SK-N-SH treated with all-trans-retinoic acid at 6 μM for 48 hours (cell line): ENCODE data around the gene DCAF5.

ENCODE experiments used
- ATAC-seq: fragments of 200-7000 bp; cut with Tn5 transposase; 3 replicates; pipeline ENCODE4 v1.9.1; 2020; ENCODE audit warnings: mild to moderate bottlenecking, moderate library complexity
- ARNTL ChIP-seq: fragments of 450-650 bp; formaldehyde crosslinking; IDR thresholded peaks from 2 replicates; pipeline ENCODE4 v1.5.0; 2020; ENCODE audit warnings: low read depth, mild to moderate bottlenecking, moderate library complexity, borderline replicate concordance
- BACH2 ChIP-seq: fragments of 250-450 bp; sonication (Bioruptor Pico); IDR thresholded peaks from 2 replicates; pipeline ENCODE4 v1.9.0; 2021; ENCODE audit warnings: mild to moderate bottlenecking, borderline replicate concordance
- CSDC2 ChIP-seq: fragments of 250-450 bp; sonication (Bioruptor Pico); IDR thresholded peaks from 2 replicates; pipeline ENCODE4 v1.5.0; 2020; ENCODE audit warnings: mild to moderate bottlenecking, moderate library complexity
- ESRRG ChIP-seq: fragments of 250-450 bp; sonication (Bioruptor Pico); IDR thresholded peaks from 2 replicates; pipeline ENCODE4 v1.6.1; 2021; ENCODE audit warnings: mild to moderate bottlenecking
- ISL1 ChIP-seq: fragments of 250-450 bp; sonication (Bioruptor Pico); IDR thresholded peaks from 2 replicates; pipeline ENCODE4 v2.1.2; 2022; ENCODE audit warnings: mild to moderate bottlenecking, moderate library complexity
- OSR1 ChIP-seq: fragments of 250-450 bp; sonication (Bioruptor Pico); IDR thresholded peaks from 2 replicates; pipeline ENCODE4 v1.8.0; 2022; ENCODE audit warnings: moderate library complexity, mild to moderate bottlenecking, inconsistent platforms
- RARB ChIP-seq: fragments of 250-450 bp; sonication (Bioruptor Pico); IDR thresholded peaks from 2 replicates; pipeline ENCODE4 v1.8.0; 2021; ENCODE audit warnings: mild to moderate bottlenecking, moderate library complexity
- TCF4 ChIP-seq: fragments of 250-450 bp; sonication (Bioruptor Pico); IDR thresholded peaks from 2 replicates; pipeline ENCODE4 v1.8.0; 2021; ENCODE audit warnings: mild to moderate bottlenecking, moderate library complexity, borderline replicate concordance
- ZC3H10 ChIP-seq: fragments of 250-450 bp; sonication (Bioruptor Pico); IDR thresholded peaks from 2 replicates; pipeline ENCODE4 v1.5.1; 2021; ENCODE audit warnings: mild to moderate bottlenecking, moderate library complexity
- ZFP3 ChIP-seq: fragments of 250-450 bp; sonication (Bioruptor Pico); IDR thresholded peaks from 2 replicates; pipeline ENCODE4 v1.5.0; 2020; ENCODE audit warnings: mild to moderate bottlenecking, moderate library complexity
- ZFP30 ChIP-seq: fragments of 450-650 bp; formaldehyde crosslinking; IDR thresholded peaks from 2 replicates; pipeline ENCODE4 v1.5.0; 2022; ENCODE audit warnings: mild to moderate bottlenecking, moderate library complexity
- ZNF565 ChIP-seq: fragments of 450-650 bp; formaldehyde crosslinking; conservative IDR thresholded peaks from 2 replicates; pipeline ENCODE4 v1.5.0; 2020; ENCODE audit warnings: low read depth, mild to moderate bottlenecking, moderate library complexity
- ZNF70 ChIP-seq: fragments of 450-650 bp; formaldehyde crosslinking; IDR thresholded peaks from 2 replicates; pipeline ENCODE4 v1.5.0; 2020; ENCODE audit warnings: mild to moderate bottlenecking, moderate library complexity
- ZNF8 ChIP-seq: fragments of 450-650 bp; formaldehyde crosslinking; IDR thresholded peaks from 2 replicates; pipeline ENCODE4 v1.5.0; 2020; ENCODE audit warnings: mild to moderate bottlenecking, moderate library complexity
- TF ChIP-seq, protein P1 (sequence below): fragments of 250-450 bp; sonication (Bioruptor Pico); IDR thresholded peaks from 2 replicates; pipeline ENCODE4 v1.5.1; 2020; ENCODE audit warnings: low read depth, mild to moderate bottlenecking, moderate library complexity
- TF ChIP-seq, protein P2 (sequence below): fragments of 250-450 bp; sonication (Bioruptor Pico); IDR thresholded peaks from 2 replicates; pipeline ENCODE4 v1.5.1; 2021; ENCODE audit warnings: mild to moderate bottlenecking, moderate library complexity
- TF ChIP-seq, protein P3 (sequence below): fragments of 250-450 bp; sonication (Bioruptor Pico); IDR thresholded peaks from 2 replicates; pipeline ENCODE4 v1.5.0; 2020; ENCODE audit warnings: mild to moderate bottlenecking, moderate library complexity
- TF ChIP-seq, protein P4 (sequence below): fragments of 250-450 bp; sonication (Bioruptor Pico); IDR thresholded peaks from 2 replicates; pipeline ENCODE4 v1.8.0; 2021; ENCODE audit warnings: low read depth, mild to moderate bottlenecking, moderate library complexity, borderline replicate concordance
- TF ChIP-seq, protein P5 (sequence below): fragments of 250-450 bp; sonication (Bioruptor Pico); IDR thresholded peaks from 2 replicates; pipeline ENCODE4 v1.8.0; 2020; ENCODE audit warnings: mild to moderate bottlenecking, moderate library complexity, borderline replicate concordance

Gene DCAF5

DNA sequence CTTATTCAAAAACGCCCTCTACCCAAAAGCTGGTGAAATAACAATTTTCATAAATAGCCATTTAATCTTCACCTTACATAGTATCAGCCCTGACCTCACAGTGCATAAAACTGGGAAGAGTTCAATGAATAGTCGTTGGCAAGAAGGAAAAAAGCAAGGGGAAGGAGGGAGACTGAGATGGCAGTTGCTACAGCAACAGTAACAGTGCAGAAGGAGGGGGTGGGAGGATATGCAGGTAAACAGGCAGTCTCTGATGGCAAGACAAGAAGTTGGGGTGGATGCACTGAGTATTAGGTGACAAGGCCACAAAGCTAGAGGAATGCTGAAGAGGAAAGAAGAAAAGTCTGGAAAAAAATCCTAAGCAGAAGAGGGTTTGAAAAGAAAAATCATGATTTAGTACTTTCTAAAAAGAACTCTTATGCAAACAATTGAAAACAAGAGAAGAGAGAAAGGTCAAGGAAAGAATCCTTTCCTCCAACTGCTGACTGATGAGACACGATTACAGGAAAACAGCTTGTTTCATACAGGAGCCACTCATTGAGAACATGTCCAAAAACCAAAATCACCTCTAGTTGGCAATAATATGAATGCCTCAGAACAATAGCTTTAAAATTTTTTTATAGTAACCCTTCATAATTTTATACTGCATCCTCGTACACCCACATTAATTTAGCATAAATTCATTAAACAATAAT lies 56.0 kb downstream of the DCAF5 start:
- no peak for TF ChIP-seq ZNF565
- no peak for TF ChIP-seq ZC3H10 (CRISPR knock-in tag)
- TF ChIP-seq OSR1 (CRISPR knock-in tag): no peak
- no peak for TF ChIP-seq RARB (CRISPR knock-in tag)
- TF ChIP-seq, protein P1, sequence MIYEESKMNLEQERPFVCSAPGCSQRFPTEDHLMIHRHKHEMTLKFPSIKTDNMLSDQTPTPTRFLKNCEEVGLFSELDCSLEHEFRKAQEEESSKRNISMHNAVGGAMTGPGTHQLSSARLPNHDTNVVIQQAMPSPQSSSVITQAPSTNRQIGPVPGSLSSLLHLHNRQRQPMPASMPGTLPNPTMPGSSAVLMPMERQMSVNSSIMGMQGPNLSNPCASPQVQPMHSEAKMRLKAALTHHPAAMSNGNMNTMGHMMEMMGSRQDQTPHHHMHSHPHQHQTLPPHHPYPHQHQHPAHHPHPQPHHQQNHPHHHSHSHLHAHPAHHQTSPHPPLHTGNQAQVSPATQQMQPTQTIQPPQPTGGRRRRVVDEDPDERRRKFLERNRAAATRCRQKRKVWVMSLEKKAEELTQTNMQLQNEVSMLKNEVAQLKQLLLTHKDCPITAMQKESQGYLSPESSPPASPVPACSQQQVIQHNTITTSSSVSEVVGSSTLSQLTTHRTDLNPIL (CRISPR knock-in tag): no peak
- no peak for TF ChIP-seq ESRRG
- no peak for TF ChIP-seq ZFP30
- ATAC-seq: no peak

DNA sequence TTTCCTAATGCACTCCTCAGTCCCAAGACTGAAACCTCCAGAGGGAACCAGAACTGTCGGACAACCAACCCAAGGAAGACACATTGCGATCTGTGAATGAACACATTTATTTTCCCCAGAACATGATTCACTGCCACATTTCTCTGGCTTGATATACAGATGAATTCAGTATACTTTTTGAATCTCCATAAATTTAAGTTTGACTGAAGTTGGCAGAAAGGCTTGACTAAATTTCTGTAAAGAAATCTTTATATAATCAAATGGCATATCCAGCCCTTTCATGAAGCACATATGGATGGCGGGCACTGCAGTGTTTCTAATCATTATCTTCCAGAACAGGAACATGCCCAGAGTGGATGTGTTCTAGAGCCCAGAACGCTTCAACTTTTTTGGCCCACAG lies 56.7 kb downstream of the DCAF5 start:
- no peak for TF ChIP-seq RARB (CRISPR knock-in tag)
- TF ChIP-seq ZFP3 (CRISPR knock-in tag): no peak
- TF ChIP-seq BACH2 (CRISPR knock-in tag): no peak
- no peak for TF ChIP-seq OSR1 (CRISPR knock-in tag)
- TF ChIP-seq, protein P2, sequence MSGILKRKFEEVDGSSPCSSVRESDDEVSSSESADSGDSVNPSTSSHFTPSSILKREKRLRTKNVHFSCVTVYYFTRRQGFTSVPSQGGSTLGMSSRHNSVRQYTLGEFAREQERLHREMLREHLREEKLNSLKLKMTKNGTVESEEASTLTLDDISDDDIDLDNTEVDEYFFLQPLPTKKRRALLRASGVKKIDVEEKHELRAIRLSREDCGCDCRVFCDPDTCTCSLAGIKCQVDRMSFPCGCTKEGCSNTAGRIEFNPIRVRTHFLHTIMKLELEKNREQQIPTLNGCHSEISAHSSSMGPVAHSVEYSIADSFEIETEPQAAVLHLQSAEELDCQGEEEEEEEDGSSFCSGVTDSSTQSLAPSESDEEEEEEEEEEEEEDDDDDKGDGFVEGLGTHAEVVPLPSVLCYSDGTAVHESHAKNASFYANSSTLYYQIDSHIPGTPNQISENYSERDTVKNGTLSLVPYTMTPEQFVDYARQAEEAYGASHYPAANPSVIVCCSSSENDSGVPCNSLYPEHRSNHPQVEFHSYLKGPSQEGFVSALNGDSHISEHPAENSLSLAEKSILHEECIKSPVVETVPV (CRISPR knock-in tag): no peak
- TF ChIP-seq ESRRG: no peak
- TF ChIP-seq, protein P3, sequence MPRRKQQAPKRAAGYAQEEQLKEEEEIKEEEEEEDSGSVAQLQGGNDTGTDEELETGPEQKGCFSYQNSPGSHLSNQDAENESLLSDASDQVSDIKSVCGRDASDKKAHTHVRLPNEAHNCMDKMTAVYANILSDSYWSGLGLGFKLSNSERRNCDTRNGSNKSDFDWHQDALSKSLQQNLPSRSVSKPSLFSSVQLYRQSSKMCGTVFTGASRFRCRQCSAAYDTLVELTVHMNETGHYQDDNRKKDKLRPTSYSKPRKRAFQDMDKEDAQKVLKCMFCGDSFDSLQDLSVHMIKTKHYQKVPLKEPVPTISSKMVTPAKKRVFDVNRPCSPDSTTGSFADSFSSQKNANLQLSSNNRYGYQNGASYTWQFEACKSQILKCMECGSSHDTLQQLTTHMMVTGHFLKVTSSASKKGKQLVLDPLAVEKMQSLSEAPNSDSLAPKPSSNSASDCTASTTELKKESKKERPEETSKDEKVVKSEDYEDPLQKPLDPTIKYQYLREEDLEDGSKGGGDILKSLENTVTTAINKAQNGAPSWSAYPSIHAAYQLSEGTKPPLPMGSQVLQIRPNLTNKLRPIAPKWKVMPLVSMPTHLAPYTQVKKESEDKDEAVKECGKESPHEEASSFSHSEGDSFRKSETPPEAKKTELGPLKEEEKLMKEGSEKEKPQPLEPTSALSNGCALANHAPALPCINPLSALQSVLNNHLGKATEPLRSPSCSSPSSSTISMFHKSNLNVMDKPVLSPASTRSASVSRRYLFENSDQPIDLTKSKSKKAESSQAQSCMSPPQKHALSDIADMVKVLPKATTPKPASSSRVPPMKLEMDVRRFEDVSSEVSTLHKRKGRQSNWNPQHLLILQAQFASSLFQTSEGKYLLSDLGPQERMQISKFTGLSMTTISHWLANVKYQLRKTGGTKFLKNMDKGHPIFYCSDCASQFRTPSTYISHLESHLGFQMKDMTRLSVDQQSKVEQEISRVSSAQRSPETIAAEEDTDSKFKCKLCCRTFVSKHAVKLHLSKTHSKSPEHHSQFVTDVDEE (CRISPR knock-in tag): no peak
- no peak for TF ChIP-seq ZNF565
- TF ChIP-seq ISL1 (CRISPR knock-in tag): no peak
- TF ChIP-seq CSDC2 (CRISPR knock-in tag): no peak
- TF ChIP-seq ZNF8 (CRISPR knock-in tag): no peak
- no peak for TF ChIP-seq TCF4 (CRISPR knock-in tag)
- TF ChIP-seq ZNF70 (CRISPR knock-in tag): no peak
- no peak for TF ChIP-seq ZFP30
- ATAC-seq: no peak

DNA sequence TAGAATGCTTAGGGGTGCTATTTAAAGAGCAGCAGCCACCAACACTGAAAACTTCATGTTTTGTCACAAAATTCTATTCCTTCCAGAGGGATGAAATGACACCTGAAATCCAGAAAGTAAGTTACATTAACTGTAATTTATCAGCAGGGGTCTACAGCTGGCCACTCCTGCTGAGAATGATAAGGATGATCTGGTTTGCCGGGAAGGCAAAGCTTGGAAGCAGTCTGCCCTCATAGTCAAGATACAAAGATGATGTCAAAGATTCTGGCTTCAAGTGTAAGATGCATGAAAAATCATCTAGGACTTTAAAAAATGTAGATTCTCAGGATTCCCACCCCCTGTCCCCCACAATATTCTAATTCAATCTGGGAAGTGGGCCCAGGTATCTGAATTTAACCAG lies 58.4 kb downstream of the DCAF5 start:
- no peak for ATAC-seq
- TF ChIP-seq TCF4 (CRISPR knock-in tag) (no peak), CSDC2 (CRISPR knock-in tag) (no peak), ZNF8 (CRISPR knock-in tag) (no peak), RARB (CRISPR knock-in tag) (no peak), ARNTL (CRISPR knock-in tag) (no peak), ESRRG (no peak), ZNF565 (no peak), ZNF70 (CRISPR knock-in tag) (no peak)
- TF ChIP-seq, protein P4, sequence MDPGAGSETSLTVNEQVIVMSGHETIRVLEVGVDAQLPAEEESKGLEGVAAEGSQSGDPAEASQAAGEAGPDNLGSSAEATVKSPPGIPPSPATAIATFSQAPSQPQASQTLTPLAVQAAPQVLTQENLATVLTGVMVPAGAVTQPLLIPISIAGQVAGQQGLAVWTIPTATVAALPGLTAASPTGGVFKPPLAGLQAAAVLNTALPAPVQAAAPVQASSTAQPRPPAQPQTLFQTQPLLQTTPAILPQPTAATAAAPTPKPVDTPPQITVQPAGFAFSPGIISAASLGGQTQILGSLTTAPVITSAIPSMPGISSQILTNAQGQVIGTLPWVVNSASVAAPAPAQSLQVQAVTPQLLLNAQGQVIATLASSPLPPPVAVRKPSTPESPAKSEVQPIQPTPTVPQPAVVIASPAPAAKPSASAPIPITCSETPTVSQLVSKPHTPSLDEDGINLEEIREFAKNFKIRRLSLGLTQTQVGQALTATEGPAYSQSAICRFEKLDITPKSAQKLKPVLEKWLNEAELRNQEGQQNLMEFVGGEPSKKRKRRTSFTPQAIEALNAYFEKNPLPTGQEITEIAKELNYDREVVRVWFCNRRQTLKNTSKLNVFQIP (CRISPR knock-in tag): no peak
- TF ChIP-seq, protein P5, sequence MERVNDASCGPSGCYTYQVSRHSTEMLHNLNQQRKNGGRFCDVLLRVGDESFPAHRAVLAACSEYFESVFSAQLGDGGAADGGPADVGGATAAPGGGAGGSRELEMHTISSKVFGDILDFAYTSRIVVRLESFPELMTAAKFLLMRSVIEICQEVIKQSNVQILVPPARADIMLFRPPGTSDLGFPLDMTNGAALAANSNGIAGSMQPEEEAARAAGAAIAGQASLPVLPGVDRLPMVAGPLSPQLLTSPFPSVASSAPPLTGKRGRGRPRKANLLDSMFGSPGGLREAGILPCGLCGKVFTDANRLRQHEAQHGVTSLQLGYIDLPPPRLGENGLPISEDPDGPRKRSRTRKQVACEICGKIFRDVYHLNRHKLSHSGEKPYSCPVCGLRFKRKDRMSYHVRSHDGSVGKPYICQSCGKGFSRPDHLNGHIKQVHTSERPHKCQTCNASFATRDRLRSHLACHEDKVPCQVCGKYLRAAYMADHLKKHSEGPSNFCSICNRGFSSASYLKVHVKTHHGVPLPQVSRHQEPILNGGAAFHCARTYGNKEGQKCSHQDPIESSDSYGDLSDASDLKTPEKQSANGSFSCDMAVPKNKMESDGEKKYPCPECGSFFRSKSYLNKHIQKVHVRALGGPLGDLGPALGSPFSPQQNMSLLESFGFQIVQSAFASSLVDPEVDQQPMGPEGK (CRISPR knock-in tag): no peak
